Medulla oblongata (tissue), 1 donor: ENCODE data around the gene BLOC1S4.

Experiments
- DNase-seq: peaks from one replicate; pipeline ENCODE4 v3.0.0-alpha.2; 2015; ENCODE audit errors: extremely low spot score

The BLOC1S4 gene

GRCh38 chr4:6764976-6765620 lies 49.1 kb downstream of the BLOC1S4 start:
- no peak for DNase-seq

- no peak for DNase-seq
Observed at GRCh38 chr4:6765703-6766102, 49.7 kb downstream of the BLOC1S4 start.
